Astrocyte of the hippocampus (primary cell): Measurements from ENCODE around the gene E2F6.

Experiments
- DNase-seq: peaks from one replicate; pipeline ENCODE4 v3.0.0; 2011; ENCODE audit warnings: low read depth, low spot score

Gene E2F6

GRCh38 chr2:11458753-11459152 lies 7.2 kb downstream of the E2F6 start:
- DNase-seq: no peak

GRCh38 chr2:11457935-11458334 lies 8.0 kb downstream of the E2F6 start:
- DNase-seq: no peak

GRCh38 chr2:11456251-11456650 lies 9.7 kb downstream of the E2F6 start:
- DNase-seq: no peak

- DNase-seq: no peak
Observed at GRCh38 chr2:11454824-11455223, 11.1 kb downstream of the E2F6 start.

- no peak for DNase-seq
Observed at GRCh38 chr2:11450791-11451190, 15.2 kb downstream of the E2F6 start.

GRCh38 chr2:11446733-11447248 lies 19.2 kb downstream of the E2F6 start:
- peak; percentile 86 for DNase-seq

GRCh38 chr2:11444737-11445136 lies 21.2 kb downstream of the E2F6 start:
- peak; percentile 7 for DNase-seq

- no peak for DNase-seq
Observed at GRCh38 chr2:11438555-11439080, 27.3 kb downstream of the E2F6 start.

GRCh38 chr2:11437602-11438001 lies 28.4 kb downstream of the E2F6 start:
- no peak for DNase-seq

GRCh38 chr2:11435036-11435435 lies 30.9 kb downstream of the E2F6 start:
- DNase-seq: no peak

- no peak for DNase-seq
Observed at GRCh38 chr2:11434443-11434842, 31.5 kb downstream of the E2F6 start.

- no peak for DNase-seq
Observed at GRCh38 chr2:11433822-11434221, 32.1 kb downstream of the E2F6 start.

GRCh38 chr2:11430729-11431128 lies 35.2 kb downstream of the E2F6 start:
- DNase-seq: peak; percentile 64

GRCh38 chr2:11427224-11427623 lies 38.7 kb downstream of the E2F6 start:
- DNase-seq: no peak

GRCh38 chr2:11422901-11423435 lies 43.0 kb downstream of the E2F6 start:
- DNase-seq: no peak

GRCh38 chr2:11422491-11422865 lies 43.5 kb downstream of the E2F6 start:
- DNase-seq: no peak

- DNase-seq: no peak
Observed at GRCh38 chr2:11421863-11422490, 44.0 kb downstream of the E2F6 start.

GRCh38 chr2:11420671-11421070 lies 45.3 kb downstream of the E2F6 start:
- no peak for DNase-seq

GRCh38 chr2:11420190-11420589 lies 45.8 kb downstream of the E2F6 start:
- DNase-seq: no peak

- DNase-seq: no peak
Observed at GRCh38 chr2:11419781-11420180, 46.2 kb downstream of the E2F6 start.

- DNase-seq: no peak
Observed at GRCh38 chr2:11417946-11418585, 47.9 kb downstream of the E2F6 start.

GRCh38 chr2:11416931-11417330 lies 49.0 kb downstream of the E2F6 start:
- no peak for DNase-seq

- no peak for DNase-seq
Observed at GRCh38 chr2:11416186-11416585, 49.8 kb downstream of the E2F6 start.
